ENCODE results near the gene PGF.

Gene PGF

DNA sequence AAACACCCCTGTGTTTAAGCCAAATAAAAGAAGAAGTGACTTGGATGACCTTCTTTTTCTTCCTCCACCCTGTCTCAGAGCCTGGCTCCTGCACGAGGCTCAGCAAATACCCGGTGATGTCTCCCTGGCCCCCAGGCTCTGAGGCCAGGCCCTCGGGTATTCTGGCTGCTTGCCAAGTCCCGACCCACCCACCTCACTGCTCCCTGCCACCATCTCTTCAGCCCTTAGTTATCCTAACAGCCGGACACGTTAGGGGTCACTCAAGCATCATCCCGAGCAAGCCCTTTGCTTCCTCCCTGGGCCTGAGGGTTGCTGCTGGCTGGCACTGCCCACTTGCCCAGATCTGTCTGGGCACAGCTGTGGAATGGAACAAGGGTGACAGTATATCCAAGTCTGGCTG lies 39.6 kb downstream of the PGF start:
- DNase-seq: no peak

DNA sequence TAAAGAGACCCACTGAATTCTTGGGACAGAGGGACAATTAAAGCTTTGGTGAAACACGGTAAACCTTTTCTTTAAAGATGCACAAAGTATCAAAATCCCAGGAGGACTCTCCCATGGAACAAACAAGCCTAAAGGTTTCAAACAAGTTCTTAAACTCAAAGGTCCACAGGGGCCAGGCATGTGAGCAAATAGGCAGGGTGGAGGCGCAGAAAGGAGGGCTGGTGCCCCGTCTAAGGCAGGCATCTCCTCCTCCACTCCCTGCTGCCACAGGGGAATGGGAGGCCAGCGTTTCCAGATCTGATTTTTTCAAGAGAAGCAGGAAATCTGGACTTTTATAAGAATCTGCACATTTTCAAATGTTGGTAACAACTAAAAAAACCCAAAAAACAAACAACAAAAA lies 40.0 kb downstream of the PGF start:
- DNase-seq: no peak

DNA sequence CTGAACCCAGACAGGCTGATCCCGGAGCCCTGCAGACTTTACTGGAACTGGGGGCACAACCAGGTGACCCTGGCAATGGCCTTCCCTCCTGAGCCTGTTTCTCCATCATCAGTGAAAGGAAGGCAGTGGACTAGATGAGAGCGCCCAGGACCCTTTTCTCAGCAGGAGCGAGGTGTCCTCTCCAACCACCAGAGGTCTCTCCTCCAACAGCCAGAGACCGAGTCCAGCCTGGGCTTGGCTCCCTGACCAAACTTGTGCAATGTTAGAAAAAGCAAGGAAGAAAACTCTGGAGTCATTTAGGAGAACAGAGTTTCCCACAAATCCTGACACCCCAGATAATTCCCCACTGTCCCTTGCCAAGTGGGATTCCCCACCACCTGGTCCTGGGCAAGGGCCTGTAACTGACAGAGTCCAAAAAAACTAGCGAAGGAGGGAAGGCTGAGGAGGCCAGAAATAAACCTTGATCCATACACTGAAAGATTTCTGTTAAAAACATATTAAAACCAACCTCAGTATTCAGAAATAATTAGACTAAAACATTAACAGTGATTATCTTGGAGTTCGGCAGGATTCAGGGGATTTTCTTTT lies 41.3 kb downstream of the PGF start:
- DNase-seq: no peak

DNA sequence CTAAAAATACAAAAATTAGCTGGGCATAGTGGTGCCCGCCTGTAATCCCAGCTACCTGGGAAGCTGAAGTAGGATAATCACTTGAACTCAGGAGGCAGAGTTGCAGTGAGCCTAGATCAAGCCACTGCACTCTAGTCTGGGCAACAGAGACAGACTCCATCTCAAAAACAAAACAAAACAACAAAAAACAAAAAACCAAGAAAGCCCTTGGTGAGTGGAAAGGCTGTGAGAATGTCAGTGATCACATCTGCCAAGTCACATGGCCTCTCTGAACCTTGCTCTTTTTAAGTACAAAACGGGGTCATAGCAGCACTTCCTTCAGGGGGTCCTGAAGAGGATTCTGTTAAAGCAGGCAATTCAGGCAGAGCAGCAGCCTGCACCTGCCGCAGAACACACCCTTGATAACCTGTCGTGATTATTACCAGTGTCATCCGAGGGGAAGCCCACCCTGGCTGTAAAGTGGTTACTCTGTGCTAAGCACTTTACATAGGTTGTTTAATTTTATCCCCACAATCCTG lies 41.9 kb downstream of the PGF start:
- DNase-seq: no peak

DNA sequence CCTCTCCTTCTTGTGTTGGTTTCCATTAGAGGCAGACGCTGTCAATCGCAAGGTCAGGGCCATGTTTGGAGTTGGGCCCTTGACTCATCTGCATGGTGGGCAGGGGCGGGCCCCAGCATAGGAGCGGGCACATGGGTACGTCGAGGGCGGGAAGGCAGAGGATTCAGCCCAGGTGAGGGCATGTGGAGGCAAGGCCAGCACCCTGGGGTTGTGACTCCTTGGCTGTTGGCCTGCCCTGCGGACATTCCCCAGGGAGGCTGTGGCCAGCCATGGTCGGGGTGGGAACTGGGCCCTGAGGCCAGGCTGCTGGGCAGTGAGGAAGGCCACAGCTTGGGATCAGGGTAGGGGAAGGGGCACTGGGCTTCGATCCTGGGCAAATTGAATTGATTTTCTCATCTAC lies 42.6 kb downstream of the PGF start:
- DNase-seq: no peak

DNA sequence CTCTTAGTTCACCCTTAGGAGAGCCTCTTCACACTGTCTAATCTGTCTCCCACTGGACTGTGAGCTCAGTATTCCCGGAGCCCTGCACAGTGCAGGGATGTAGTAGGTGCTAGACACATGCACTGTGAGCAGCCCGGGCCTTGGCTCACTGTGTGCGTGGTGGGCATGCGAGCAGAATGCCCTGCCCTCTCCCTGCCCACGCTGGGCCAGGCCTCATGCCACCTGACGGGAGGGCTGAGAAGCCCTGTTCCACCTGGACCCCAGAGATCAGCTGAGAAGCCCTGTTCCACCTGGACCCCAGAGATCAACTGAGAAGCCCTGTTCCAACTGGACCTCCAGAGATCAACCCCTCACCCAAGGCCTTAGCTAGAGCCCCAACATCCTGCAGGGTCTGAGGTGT lies 43.3 kb downstream of the PGF start:
- no peak for DNase-seq

DNA sequence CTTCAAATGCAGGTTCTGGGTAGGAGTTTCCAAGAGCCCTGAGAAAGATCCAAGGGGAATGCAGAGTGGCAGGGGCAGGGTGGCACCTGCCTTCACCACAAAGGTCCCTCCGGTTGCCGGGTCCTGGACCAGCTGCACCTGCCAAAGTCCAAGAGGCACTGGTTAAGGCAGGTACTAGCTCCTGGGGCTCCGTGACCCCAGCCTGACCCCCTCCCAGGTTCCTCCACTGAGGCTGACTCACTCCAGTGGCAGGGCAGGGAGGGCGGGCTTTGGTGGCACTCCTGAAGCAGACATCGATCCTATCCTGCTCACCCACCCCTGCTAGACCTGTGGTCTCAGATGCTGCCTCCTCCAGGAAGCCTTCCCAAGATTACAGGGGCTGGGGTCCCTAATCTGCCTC lies 43.7 kb downstream of the PGF start:
- DNase-seq: no peak

DNA sequence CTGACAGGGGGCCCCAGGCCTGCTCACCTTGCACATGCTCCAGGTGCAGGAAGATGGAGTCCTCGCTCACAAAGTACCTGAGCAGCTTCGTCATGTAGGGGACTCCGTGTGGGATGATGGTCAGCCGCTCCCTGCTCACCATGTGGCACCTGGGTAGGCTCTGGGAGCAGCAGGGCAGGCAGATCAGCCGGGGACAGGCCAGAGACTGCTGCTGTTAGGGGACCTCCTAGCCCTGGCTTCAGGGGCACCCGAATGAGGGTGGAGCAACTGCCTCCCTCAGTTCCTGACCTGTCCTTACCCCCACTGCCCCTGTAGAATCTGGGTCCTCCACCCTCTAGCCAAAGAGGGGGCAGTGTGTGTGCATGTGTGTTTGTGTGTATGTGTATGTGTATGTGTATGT lies 44.2 kb downstream of the PGF start:
- no peak for DNase-seq

DNA sequence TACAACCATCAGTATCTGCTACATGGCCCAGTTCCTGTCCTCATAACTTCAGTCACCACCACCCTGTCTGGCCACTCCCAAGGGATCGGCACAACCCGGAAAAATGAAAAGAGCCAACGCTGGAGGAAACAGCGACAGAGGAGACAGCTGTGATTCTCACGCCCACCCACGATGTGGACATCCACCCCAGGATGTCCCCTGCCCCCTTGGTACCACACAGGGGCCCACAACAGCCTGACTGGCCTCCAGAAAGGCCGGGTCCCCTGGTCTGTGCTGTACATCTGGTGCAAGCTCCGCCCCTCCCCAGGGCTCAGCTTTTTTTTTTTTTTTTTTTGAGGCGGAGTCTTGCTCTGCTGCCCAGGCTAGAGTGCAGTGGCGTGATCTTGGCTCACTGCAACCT lies 44.8 kb downstream of the PGF start:
- no peak for DNase-seq

DNA sequence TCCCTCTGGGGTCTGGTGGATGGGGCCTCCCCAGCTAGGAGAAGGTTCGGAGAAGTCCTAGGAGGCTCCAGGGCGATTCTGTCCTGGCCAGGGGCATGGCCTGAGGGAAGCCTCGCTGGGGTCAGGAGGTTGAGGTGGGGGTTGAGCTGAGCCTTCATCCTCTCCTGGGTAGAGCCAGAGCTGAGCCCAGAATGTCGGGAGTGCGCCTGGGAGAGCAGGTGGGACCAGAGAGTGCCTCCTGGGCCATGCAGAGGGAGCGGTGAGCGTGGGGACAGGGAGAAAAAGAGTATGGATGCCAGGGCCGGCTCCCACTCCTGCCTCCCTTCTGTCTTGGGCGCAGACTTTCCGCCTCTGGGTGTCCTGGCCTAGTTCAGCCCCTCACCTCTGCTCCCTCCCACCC lies 45.5 kb downstream of the PGF start:
- no peak for DNase-seq

DNA sequence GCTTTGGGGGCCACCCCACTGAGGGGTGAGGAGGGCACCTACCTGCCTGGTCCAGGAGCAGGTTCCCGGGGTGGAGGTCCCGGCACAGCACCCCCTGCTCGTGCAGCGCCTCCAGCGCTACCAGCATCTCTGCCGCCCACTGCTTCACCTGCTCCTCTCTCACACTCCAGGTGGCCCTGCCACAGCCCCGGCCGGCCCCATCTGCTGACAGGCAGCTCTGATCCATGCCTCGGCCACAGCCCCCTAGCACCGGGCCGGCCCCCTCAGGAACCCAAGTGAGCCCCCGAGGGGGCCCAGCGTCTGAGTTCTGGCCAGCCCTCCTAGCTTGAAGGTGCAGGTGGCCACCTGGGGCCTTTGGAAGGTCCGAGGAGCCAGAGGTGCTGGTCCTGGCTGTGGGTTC lies 45.9 kb downstream of the PGF start:
- no peak for DNase-seq

DNA sequence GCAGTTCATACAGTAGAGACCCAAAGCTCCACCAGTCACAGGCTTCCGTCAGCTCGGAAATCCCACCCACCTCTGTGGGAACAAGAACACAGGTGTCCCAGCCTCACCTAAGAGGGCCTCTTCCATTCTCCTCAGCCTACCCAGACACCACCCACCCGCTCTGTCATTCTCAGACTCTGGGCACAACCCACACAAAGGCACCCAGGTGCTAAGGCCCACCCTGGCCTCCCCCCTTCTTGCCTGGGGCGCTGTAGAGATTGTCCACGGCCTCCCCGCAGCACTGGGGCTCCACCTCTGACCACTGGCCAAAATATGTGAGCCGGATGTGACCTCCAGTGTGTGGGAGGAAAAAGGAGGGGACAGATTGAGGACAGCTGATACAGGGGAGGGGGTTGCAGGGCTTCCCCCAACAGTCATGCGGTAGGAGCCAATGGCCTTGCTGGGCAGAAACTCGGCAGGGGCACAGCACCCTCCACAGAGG lies 46.5 kb downstream of the PGF start:
- no peak for DNase-seq

DNA sequence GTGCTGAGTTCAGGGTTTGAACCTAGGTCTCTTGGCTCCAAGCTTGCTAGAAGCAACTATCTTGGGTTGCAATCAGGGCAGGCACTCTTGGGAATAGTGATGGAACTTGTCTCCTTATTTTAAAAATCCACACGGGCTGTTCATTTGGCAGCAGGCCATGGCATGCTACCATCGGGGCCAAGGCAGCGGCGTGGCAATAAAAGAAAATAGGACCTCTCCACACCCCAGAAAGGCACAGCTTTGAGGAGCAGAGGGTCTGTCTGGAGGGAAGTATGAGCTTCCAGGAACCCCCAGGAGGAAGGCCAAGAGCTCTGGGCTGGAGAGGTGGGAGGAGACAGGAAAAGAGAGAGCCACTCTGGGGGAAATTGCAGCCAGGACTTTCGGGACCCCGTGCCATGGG lies 47.7 kb downstream of the PGF start:
- DNase-seq: no peak

DNA sequence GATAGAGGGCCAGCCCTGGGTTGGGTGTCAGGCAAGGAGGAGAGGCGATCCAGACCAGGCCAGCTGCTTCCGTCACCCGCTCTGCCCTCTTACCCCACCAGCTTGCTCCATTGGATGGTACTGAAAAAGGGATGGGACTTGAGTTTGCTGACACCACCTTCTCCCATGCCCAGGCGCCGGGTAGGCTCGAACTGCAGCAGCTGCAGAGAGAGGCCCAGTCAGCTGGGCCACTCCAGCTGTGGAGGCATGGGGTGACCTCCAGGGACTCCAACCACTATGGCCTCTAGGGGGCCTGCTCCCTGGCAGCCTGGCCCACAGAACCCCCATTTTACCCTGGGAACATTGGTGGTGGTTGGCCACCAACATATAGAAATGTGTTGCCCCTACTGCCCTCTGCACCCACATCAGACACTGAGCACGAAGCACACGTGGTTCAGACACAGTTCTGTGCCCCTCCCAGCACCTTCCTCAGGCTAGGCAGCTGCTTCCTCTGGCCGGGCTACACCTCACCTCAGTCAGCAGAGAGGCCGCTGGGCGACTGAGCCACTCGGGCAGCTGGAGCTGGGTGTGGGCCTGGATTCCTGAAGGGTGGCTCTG lies 48.4 kb downstream of the PGF start:
- DNase-seq: peak; percentile 5

DNA sequence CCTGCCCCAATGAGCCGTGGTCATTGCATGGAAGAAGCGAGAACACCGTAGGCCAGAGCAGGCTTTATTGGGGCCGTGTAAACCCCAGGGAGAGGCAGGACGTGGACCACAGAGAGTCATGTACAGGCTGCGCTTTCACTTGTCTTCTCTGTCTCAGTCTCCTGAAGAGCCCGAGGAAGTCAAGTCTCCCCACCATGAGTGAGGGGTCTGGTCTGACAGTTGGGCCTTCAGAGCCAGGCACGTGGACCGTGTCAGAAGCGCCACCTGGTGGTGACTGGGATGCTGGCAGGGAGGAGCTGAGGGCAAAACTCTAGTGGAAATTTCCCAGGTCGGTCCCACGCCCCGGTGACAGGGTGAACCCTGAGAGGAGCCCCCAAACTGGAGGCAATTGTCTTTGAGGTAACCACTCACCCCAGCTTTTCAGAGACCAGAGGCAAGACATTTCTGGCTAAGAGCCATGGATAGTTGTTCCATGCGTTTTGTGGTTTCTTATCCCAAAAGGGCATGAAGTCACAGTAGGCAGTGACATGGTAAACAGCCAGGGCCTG lies 49.7 kb downstream of the PGF start:
- peak; percentile 62 for DNase-seq

DNA sequence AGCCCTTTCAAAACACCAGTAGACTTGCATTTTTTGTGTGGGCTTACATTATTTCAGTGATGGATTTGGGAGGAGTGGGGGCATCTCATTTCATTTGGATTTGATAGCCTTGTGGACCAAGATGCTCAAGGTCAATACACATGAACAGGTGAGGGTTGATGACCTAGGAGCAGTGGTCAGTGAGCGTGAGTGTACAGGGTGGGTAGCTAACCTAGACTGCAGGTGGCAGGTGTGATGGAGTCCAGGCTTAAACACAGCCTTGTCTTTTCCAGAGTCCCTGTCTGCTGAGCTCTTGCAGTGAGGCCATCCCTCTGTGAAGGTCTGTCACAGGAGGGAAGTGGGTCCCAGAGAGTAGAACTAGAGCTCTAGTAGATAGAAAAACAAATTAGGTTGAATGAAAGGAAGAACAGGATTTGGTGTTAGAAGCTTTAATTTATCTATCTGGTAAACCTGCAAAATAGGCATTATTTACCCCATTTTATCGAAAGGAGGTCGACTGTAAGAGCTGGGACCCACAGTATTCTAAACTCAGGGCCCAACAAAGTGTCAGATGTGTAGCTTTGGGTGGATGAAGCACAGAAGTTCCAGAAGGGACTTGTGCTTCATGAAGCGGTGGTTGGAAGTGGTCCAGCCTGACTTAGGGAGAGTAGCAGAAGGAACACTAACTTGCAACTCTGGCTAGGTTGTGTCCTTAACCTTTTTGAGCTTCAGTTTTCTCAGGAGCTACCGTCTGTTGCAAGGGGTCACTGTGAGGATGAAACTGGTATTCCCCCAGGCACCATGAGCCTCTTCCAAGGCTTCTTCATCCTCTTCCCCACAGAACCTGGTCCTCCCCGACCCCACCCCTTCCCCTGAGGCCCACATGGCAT lies 50.5 kb downstream of the PGF start:
- DNase-seq: no peak

DNA sequence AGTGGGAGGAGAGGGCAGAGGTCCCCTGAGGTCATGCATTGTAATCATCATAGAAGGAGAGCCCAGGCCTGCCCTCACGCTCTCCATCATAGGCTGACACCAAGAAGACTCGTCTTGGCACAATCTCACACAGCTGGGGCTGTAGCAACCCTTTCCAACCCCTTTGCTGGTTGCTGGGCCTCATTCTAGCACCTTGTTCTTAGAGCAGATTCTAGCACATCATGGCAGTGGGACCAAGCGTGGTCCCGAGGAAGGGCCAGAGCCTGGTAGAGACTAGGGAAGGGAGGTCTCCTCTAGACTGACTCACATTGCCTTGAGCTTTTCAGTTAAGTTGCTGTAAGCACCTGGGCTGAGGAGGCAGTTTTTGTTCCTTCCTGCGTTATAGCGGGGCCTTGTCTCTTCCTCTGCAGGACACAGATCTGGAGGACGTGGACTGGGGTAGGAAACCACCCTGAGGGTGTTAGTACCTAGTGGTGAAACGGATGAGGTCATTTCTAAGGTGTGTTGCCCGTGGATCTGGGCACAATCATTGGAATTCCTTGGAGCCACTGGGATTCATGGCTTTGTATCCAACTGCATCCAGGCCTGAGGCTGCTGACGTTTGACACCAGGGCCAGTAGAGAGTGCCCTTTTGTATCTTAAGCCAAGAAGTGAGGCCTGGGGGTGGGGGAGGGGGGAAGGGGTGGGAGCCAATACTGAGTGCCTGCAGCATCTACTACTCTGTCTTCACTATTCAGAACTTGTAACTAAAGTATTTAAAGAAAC lies 52.3 kb downstream of the PGF start:
- no peak for DNase-seq

DNA sequence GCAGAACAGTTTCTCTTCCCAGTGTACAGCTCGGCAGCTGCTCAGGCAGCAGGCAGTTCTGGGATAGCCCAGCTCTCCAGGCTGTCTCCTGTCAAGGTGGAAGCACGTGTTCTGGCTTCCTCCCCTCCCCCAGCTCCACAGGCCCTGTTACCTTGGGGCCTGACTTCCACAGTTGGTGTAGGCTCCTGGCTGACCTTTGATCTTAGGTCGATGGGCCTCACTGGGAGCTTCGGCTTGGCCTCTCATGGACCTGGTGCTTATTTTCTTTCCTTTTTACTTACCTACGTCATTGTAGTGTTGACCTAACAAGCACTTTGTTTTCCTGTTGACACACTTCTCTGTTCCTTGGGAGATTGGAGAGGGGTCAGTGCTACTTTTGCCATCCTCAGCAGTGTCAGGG lies 56.7 kb downstream of the PGF start:
- DNase-seq: no peak

DNA sequence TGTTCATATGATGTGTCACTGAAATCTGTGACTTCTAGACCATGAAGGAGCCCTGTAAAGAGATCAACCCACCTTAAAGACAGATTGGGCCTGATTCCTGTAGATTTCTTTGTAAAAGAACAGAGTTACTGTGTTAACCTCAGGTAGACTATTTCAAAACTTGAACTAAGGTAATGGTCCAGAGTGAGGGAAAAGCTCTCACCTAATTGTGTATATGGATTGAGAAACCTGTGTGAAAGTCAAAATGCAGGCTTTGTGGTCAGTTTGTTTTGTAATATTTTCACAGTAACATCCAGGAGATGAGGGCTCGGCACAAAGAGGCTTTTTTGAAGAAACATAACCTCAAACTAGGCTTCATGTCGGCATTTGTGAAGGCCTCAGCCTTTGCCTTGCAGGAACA lies 57.3 kb downstream of the PGF start:
- no peak for DNase-seq

DNA sequence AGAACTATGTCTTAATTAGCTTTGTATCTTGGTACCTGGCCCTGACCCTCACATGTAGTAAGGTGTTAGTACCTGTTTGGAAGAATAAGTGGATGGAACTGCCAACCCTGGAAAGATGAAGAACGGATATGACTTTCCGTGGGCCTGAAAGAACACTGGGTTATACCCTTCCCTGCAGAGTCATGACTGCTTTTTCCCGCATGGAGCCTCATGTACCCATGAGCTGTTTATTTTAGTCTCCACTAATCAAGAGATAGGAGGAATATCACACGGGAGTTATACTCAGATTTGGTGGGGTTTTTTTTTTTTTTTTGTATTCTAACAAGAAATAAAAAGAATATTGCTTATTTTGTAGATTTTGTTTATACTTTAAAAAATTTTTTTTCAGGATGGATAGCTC lies 57.8 kb downstream of the PGF start:
- DNase-seq: no peak

DNA sequence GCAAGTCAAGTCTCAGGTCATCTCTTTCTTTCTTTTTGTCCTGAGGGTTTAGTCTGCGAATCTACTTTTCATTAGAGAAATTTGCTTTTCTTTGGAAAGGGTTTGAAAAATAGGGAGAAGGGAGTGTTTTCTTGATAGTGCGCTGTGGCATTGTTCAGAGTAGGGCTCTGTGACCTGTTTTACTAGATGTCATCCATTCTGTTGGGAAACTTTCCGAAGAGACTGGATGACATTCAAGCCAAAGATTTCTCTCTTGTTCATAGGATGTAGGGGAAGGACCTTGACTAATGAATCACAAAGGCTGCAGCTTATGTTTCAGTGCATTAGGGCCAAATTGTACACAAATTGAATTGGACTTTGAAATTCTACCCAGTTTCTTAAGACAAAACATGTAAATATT lies 59.0 kb downstream of the PGF start:
- DNase-seq: no peak

DNA sequence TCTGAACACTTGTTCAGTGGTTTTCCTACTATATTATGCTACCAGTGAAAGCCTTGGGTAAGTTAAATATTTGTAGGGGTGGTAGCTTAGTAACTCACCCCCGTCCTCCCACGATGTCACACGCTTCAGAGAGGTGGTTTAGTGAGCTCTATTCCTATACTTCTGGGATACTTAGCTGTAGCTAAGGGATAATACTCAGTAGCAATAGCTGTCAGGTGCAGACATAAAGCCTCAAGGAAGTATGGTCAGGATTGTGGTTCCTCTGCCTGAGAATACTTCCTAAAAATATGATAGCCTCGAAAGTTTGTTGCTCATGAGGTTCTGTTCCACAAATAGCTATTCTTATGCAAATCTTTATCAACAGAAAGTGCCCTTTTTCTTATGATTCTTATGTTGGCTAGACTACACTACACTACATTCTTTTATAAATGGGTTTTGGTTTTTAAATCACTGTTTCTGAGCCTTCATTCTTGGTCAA lies 61.7 kb downstream of the PGF start:
- no peak for DNase-seq

DNA sequence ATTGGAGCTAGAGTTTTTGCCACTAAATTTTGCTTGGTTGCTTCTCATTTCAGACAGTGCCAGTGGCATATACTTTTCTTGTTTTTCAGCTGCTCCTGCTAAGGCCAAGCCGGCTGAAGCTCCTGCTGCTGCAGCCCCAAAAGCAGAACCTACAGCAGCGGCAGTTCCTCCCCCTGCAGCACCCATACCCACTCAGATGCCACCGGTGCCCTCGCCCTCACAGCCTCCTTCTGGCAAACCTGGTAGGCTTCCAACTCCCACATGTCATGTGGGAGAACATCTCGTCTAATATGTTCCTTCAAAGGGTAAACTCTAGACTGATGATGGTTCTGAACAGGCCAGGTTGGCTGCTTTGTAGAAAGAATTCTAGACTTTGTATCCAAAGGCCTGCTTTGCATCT lies 62.7 kb downstream of the PGF start:
- DNase-seq: no peak
